ENCODE results near the gene PMVK.

Gene PMVK

GRCh38 chr1:154945160-154945961, 8.8 kb upstream of the PMVK start:
- no peak for DNase-seq

- DNase-seq, result no peak
Measured at GRCh38 chr1:154944401-154945159, 8.1 kb upstream of the PMVK start.

- DNase-seq, result peak; percentile 27
Measured at GRCh38 chr1:154943649-154944400, 7.3 kb upstream of the PMVK start.

GRCh38 chr1:154941333-154942013, 5.0 kb upstream of the PMVK start:
- no peak for DNase-seq

GRCh38 chr1:154940651-154941194, 4.2 kb upstream of the PMVK start:
- DNase-seq, result no peak

- no peak for DNase-seq
Measured at GRCh38 chr1:154940213-154940560, 3.7 kb upstream of the PMVK start.

- DNase-seq, result no peak
Measured at GRCh38 chr1:154938604-154939399, 2.3 kb upstream of the PMVK start.

GRCh38 chr1:154937988-154938386, 1.5 kb upstream of the PMVK start:
- DNase-seq, result no peak

GRCh38 chr1:154937085-154937987, 817 bp upstream of the PMVK start:
- peak; percentile 87 for DNase-seq

- DNase-seq, result no peak
Measured at GRCh38 chr1:154935749-154936554, 567 bp downstream of the PMVK start.

GRCh38 chr1:154934358-154934948, 2.1 kb downstream of the PMVK start:
- no peak for DNase-seq

- no peak for DNase-seq
Measured at GRCh38 chr1:154931940-154932487, 4.5 kb downstream of the PMVK start.

GRCh38 chr1:154926201-154926600, 10.3 kb downstream of the PMVK start:
- no peak for DNase-seq

- DNase-seq, result no peak
Measured at GRCh38 chr1:154925335-154926170, 11.0 kb downstream of the PMVK start.

- no peak for DNase-seq
Measured at GRCh38 chr1:154923695-154924094, 12.8 kb downstream of the PMVK start.

GRCh38 chr1:154913273-154913672, 23.2 kb downstream of the PMVK start:
- DNase-seq, result peak; percentile 6

- no peak for DNase-seq
Measured at GRCh38 chr1:154912755-154913154, 23.8 kb downstream of the PMVK start.

Data from COR-L47 (cell line).